HG02678 (cell line): Measurements from ENCODE around the gene SMARCD2.
"Not testable (repeated sequence)": the region's sequence is repeated elsewhere in the genome, so short reads cannot be mapped to it uniquely, and the experiment has no call there.

Source experiments
- ATAC-seq: cut with Tn5 transposase; IDR thresholded peaks from one replicate; pipeline ENCODE4 v1.9.1; 2021; ENCODE audit warnings: mild to moderate bottlenecking, moderate library complexity; ENCODE audit not compliant: unreplicated experiment

SMARCD2 gene

GRCh38 chr17:63816123-63816522, 26.4 kb downstream of the SMARCD2 start:
- no peak for ATAC-seq

DNA sequence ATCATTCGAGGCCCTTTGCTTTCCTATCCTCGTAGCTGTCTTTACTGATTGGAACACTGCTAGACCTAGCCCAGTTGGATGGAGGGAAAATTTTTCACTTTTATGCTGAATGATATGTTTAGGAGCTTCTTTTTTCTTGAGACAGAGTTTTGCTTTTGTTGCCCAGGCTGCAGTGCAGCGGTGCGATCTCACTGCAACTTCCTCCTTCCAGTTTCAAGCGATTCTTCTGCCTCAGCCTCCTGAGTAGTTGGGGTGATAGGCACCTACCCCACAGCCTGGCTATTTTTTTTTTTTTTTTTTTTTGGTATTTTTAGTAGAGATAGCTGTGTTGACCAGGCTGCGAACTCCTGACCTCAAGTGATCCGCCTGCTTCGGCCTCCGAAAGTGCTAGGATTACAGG, 32.5 kb downstream of the SMARCD2 start:
- no peak for ATAC-seq

DNA sequence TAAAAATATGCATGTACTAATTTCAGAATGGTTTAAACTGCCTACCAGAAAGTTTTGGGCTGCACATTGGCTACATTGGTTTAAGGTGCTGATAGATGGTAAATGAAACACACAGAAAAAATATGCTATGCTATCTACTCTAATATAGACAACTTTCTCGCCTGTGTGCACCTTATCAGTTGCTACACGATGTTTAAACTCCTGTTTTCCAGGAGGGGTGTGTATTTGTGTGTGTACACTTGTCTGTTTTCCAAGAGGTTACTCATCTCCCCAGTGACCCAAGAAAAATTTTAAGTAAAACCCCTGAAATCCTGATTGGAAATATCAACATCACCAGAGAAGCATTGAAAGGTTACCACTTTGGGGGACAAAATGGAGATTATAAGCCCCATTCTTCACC, 36.9 kb downstream of the SMARCD2 start:
- no peak for ATAC-seq

GRCh38 chr17:63804328-63804727, 38.2 kb downstream of the SMARCD2 start:
- no peak for ATAC-seq

DNA sequence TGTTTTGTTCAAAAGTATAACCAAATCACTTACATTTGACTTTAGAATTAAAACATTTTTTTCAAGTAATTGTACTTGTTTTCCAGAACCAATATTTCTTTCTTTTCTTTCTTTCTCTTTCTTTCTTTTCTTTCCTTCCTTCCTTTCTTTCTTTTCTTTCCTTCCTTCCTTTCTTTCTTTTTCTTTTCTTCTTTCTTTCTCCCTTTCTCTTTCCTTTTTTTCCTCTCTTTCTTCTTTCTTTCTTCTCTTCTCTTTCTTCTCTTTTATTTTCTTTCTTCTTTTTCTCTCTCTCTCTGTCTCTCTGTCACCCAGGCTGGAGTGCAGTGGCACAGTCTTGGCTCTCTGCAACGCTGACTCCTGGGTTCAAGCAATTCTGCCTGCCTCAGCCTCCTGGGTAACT, 41.7 kb downstream of the SMARCD2 start:
- no peak for ATAC-seq

- ATAC-seq: no peak
Measured at GRCh38 chr17:63798572-63799106, 43.8 kb downstream of the SMARCD2 start.

- not testable (repeated sequence) for ATAC-seq
Measured at GRCh38 chr17:63796375-63796774, 46.1 kb downstream of the SMARCD2 start.

DNA sequence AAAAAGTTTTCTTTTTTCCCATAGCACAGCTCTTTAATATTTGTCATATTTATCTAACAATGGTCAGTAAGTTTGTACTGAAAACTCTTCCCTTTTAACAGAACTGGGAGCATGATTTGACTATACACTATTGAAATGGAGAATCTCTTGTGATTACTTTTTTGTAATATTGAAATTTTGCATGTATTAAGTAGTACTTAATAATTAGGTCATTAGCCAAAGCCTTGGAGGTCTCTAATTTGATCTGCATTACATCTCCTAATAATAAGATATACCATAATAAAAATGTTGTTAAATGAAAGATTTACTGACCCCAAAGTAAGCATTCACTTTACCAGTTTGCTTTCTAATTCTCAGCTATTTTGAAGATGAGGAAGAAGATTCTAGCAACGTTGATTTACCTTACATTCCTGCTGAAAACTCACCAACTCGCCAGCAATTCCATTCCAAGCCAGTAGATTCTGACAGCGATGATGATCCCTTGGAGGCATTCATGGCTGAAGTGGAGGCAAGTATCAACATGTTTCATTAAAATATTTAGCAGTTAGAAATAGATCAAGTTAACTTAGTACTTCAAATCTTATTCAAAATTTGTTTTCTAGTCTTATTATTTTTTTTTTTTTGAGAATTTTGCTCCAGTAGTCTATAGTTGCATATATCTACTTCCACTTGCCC, 50.3 kb downstream of the SMARCD2 start:
- ATAC-seq: no peak

DNA sequence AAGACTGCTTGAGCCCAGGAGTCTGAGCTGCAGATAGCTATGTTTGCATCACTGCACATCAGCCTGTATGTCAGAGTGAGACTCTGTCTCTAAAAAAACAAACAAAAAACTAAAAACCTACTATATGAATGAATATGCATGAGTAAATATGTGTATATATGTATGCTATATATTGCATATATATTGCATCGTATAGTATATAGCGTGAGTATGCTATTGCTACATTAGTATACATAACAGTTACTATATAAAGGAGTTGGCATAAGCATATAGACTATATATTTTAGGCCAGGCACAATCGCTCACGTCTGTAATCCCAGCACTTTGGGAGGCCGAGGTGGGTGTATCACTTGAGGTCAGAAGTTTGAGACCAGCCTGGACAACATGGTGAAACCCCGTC, 52.4 kb downstream of the SMARCD2 start:
- no peak for ATAC-seq

GRCh38 chr17:63786971-63787711, 55.3 kb downstream of the SMARCD2 start:
- no peak for ATAC-seq

- no peak for ATAC-seq
Measured at GRCh38 chr17:63786117-63786516, 56.4 kb downstream of the SMARCD2 start.

- ATAC-seq: no peak
Measured at GRCh38 chr17:63785556-63785955, 56.9 kb downstream of the SMARCD2 start.

- ATAC-seq: no peak
Measured at GRCh38 chr17:63783522-63783921, 59.0 kb downstream of the SMARCD2 start.
